Calu3 (cell line): Measurements from ENCODE around the gene SEZ6L. TPM values are rescaled to one million over a fixed set of nuclear protein-coding genes. Genes with fewer than 3 reads are reported as not detected.

ENCODE experiments used
- BruUV-seq: library from RNA; stranded (reverse); fragments of 400-500 nt; replicated peaks from 2 replicates; lab custom pipeline; 2021; lab: Mats Ljungman, UMichigan
- CTCF ChIA-PET: fragments of 300-600 bp; sonication (Branson Sonifier 250); formaldehyde crosslinking; loops from one replicate; lab custom pipeline; 2022; ENCODE audit warnings: antibody characterized with exemption; lab: Charles Lee
- DNase-seq: peaks from one replicate; pipeline ENCODE4 v3.0.0; 2022
- H3K27ac Mint-ChIP-seq: one replicate; pipeline ENCODE4 v1.8.0; 2022; ENCODE audit warnings: mixed read lengths; ENCODE audit not compliant: unreplicated experiment
- H3K27me3 Mint-ChIP-seq: one replicate; pipeline ENCODE4 v1.8.0; 2022; ENCODE audit warnings: mixed read lengths; ENCODE audit not compliant: unreplicated experiment
- H3K36me3 Mint-ChIP-seq: one replicate; pipeline ENCODE4 v1.8.0; 2022; ENCODE audit warnings: mild to moderate bottlenecking, moderate library complexity, mixed read lengths; ENCODE audit not compliant: insufficient read depth, unreplicated experiment
- H3K4me1 Mint-ChIP-seq: one replicate; pipeline ENCODE4 v1.8.0; 2022; ENCODE audit warnings: mild to moderate bottlenecking, low read depth, mixed read lengths; ENCODE audit not compliant: unreplicated experiment
- H3K4me3 Mint-ChIP-seq: one replicate; pipeline ENCODE4 v1.8.0; 2022; ENCODE audit warnings: mild to moderate bottlenecking, low read depth, moderate library complexity, mixed read lengths; ENCODE audit not compliant: unreplicated experiment
- H3K9me3 Mint-ChIP-seq: one replicate; pipeline ENCODE4 v1.8.0; 2022; ENCODE audit warnings: low read depth, mixed read lengths; ENCODE audit not compliant: unreplicated experiment
- intact Hi-C: fragments of 100-400 bp; cut with micrococcal nuclease; formaldehyde crosslinking; loops from one replicate; pipeline ENCODE4 v1.10.0; 2022; ENCODE audit not compliant: unreplicated experiment
- total RNA-seq: library from RNA; stranded (reverse); gene quantifications from 2 replicates; pipeline ENCODE4 v1.2.3, GENCODE V29; 2022
- TF ChIP-seq, protein P1 (sequence below): fragments of 200-600 bp; IDR thresholded peaks from one replicate; pipeline ENCODE4 v1.8.0; 2022; ENCODE audit warnings: antibody characterized with exemption; ENCODE audit not compliant: unreplicated experiment

Gene SEZ6L
- total RNA-seq, 1 experiment from 2014 or later, result not detected

DNA sequence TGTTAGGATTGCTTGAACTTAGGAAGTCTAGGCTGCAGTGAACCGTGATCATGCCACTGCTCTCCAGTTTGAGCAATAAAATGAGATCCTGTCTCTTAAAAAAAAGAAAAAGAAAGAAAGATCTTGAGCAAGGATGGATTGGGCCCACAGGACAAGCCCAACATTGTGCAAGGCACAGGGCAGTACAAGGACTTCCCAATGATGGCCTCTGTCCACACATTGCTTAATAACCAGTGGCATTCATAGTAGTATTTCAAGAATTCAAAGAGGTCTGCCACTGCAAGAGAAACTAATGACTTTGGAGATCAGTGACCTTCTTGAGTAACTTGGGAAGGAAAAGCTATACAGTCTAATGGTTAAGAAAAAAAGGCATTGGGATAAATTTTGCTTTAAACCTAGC, 44.6 kb downstream of the SEZ6L start:
- no TSS peak for BruUV-seq
- no peak overlapping the region for H3K27ac Mint-ChIP-seq
- H3K27me3 Mint-ChIP-seq, result peaks cover 98% of the 10 kb centered on the region
- H3K4me3 Mint-ChIP-seq, result no peak overlapping the region
- no peak for DNase-seq
- no peaks in the 10 kb centered on the region for H3K36me3 Mint-ChIP-seq
- intact Hi-C loops, result no loop called here
- peaks cover 7% of the 10 kb centered on the region for H3K9me3 Mint-ChIP-seq
- TF ChIP-seq, protein P1, sequence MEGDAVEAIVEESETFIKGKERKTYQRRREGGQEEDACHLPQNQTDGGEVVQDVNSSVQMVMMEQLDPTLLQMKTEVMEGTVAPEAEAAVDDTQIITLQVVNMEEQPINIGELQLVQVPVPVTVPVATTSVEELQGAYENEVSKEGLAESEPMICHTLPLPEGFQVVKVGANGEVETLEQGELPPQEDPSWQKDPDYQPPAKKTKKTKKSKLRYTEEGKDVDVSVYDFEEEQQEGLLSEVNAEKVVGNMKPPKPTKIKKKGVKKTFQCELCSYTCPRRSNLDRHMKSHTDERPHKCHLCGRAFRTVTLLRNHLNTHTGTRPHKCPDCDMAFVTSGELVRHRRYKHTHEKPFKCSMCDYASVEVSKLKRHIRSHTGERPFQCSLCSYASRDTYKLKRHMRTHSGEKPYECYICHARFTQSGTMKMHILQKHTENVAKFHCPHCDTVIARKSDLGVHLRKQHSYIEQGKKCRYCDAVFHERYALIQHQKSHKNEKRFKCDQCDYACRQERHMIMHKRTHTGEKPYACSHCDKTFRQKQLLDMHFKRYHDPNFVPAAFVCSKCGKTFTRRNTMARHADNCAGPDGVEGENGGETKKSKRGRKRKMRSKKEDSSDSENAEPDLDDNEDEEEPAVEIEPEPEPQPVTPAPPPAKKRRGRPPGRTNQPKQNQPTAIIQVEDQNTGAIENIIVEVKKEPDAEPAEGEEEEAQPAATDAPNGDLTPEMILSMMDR, result no peak
- CTCF ChIA-PET, result no interaction called here
- H3K4me1 Mint-ChIP-seq, result no peaks in the 10 kb centered on the region

DNA sequence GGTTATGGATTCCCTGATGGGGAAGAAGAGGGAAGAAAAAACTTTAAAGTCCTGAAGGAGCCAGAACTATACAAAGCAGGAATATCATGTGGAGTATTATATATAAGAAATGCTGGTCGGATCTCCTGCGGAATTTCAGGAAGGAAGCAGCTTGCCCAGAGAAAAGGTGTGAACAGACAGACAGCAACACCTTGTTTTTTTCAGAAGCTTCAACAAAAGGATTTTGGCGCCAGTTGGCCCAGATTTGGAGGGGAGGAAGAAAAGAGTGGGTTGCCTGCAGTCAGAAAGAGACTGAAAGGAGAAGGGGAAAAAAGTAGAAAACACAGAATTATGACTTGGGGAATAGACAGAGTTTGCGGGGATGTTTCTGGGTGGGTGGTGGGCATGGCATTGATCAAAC, 45.2 kb downstream of the SEZ6L start:
- intact Hi-C loops, result no loop called here
- TF ChIP-seq, protein P1, result no peak
- no peak for DNase-seq
- CTCF ChIA-PET, result no interaction called here
- peaks cover 98% of the 10 kb centered on the region for H3K27me3 Mint-ChIP-seq
- H3K27ac Mint-ChIP-seq, result no peak overlapping the region
- no peak overlapping the region for H3K4me3 Mint-ChIP-seq
- H3K4me1 Mint-ChIP-seq, result no peaks in the 10 kb centered on the region
- no TSS peak for BruUV-seq
- H3K9me3 Mint-ChIP-seq, result peaks cover 3% of the 10 kb centered on the region
- H3K36me3 Mint-ChIP-seq, result no peaks in the 10 kb centered on the region

DNA sequence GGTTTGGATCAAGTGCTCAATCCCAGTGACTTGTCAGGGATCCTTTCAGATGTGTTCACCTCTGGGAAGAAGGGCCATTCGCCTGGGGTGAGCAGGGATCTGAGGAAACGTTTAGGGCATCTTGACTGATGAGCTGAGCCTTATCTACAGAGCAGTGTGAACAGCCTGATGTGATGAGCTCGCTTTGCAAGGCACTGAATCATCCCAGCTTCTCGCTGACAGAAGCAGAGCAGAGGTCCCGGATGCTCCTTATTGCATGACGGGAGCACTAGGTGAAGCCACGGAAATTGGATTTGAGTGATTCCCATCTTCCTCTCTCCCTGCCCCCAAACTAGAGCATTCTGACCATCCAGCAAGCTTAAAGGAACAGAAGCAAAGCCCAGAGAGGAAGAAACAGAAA, 46.5 kb downstream of the SEZ6L start:
- no TSS peak for BruUV-seq
- H3K4me1 Mint-ChIP-seq, result no peaks in the 10 kb centered on the region
- no peaks in the 10 kb centered on the region for H3K9me3 Mint-ChIP-seq
- CTCF ChIA-PET, result no interaction called here
- no peaks in the 10 kb centered on the region for H3K36me3 Mint-ChIP-seq
- TF ChIP-seq, protein P1, result no peak
- no peak overlapping the region for H3K27ac Mint-ChIP-seq
- intact Hi-C loops, result no loop called here
- no peak for DNase-seq
- H3K4me3 Mint-ChIP-seq, result no peak overlapping the region
- H3K27me3 Mint-ChIP-seq, result peaks cover 98% of the 10 kb centered on the region

DNA sequence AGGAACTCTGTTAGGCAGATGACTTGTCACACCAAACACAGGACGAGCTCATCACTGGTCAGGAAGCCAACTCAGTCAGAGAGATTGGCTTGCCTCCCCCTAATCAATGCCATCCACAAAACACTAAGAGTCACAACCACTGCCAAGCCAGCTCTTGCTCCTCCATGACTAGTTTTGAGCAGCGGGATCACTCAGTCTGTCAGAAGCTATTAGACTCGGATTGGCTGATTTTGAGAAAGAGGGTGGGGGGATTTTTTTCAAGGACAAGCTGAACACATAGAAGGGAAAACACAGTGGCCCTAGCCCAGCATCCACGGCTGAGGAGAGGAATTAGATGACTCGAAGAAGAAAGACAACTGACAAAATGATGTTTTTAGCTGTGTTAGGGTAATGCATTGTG, 55.9 kb downstream of the SEZ6L start:
- no TSS peak for BruUV-seq
- TF ChIP-seq, protein P1, result no peak

More for the DNA sequence above, 55.9 kb downstream of the SEZ6L start:
- Mint-ChIP-seq H3K4me3 (no peak overlapping the region), H3K27ac (no peak overlapping the region), H3K36me3 (no peaks in the 10 kb centered on the region), H3K4me1 (no peaks in the 10 kb centered on the region), H3K27me3 (peaks cover 65% of the 10 kb centered on the region), H3K9me3 (no peaks in the 10 kb centered on the region)
- no peak for DNase-seq
- intact Hi-C loops, result no loop called here
- CTCF ChIA-PET, result no interaction called here
